SH-SY5Y (cell line): ENCODE measurements around the gene RP9.

Experiments used
- GATA2 ChIP-seq: IDR thresholded peaks from 2 replicates; pipeline ENCODE4 v1.6.1; 2011; ENCODE audit warnings: mild to moderate bottlenecking, low read depth, low read length
- GATA3 ChIP-seq: IDR thresholded peaks from 2 replicates; pipeline ENCODE4 v1.6.1; 2011; ENCODE audit warnings: low read depth, mild to moderate bottlenecking, low read length, moderate library complexity

GRCh38 chr7:33128990-33129805 is 20.0 kb upstream of the RP9 start, which contains the start of gene BBS9:
- TF ChIP-seq GATA2 (0 out of 2 replicates have a peak, but pooled peaks have one; percentile 20), GATA3 (no peak)
